DND-41 (cell line): ENCODE results near the gene PTGFRN.

ENCODE experiments used
- EZH2 ChIP-seq: IDR thresholded peaks from 3 replicates; pipeline ENCODE4 v1.6.1; 2012; ENCODE audit warnings: borderline replicate concordance, low read depth, mild to moderate bottlenecking, moderate library complexity, low read length, inconsistent platforms; ENCODE audit not compliant: severe bottlenecking
- TF ChIP-seq, protein P1 (sequence below): IDR thresholded peaks from 2 replicates; pipeline ENCODE4 v1.5.1; 2012; ENCODE audit warnings: borderline replicate concordance, low read length, moderate library complexity, mild to moderate bottlenecking; ENCODE audit not compliant: poor library complexity, severe bottlenecking; ENCODE audit errors: extremely low read depth

DNA sequence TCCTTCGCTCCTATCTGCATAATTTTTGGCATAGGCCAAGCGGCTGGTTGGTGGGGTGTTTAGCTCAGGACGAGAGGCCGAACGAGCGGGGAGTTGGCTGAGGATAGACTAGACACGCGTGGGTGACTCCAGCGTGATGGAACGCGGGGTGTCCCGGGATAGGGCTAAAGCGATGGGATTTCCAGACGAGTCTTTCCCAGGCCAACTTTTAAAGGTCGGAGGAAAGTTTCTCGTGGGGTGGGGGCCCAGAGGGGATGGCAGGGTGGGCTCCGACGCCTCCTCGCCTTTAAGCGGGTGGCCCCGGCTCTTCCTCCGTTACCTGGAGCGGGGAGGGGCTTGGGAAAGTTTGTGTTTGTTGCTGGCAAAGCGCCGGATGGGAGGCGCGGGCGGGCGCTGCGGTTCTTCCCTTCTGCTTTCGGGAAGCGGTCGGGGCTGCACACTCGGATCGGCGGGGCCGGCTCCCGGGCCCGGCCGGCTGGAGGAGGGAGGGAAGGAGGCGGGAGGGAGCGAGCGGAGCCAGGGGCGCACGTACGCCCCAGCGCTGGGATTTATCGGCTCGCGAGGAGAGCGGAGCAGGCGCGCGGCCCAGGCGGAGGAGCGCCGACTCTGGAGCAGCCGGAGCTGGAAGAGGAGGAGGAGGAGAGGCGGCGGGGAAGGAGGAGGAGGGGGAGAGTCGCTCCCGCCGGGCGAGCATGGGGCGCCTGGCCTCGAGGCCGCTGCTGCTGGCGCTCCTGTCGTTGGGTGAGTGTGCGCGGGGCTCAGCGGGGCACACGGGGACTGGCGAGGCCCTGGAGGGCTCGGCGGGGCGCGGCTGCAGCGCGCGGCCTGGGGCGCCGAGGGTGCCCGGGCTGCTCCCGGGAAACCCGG is at the start of gene PTGFRN:
- TF ChIP-seq, protein P1, sequence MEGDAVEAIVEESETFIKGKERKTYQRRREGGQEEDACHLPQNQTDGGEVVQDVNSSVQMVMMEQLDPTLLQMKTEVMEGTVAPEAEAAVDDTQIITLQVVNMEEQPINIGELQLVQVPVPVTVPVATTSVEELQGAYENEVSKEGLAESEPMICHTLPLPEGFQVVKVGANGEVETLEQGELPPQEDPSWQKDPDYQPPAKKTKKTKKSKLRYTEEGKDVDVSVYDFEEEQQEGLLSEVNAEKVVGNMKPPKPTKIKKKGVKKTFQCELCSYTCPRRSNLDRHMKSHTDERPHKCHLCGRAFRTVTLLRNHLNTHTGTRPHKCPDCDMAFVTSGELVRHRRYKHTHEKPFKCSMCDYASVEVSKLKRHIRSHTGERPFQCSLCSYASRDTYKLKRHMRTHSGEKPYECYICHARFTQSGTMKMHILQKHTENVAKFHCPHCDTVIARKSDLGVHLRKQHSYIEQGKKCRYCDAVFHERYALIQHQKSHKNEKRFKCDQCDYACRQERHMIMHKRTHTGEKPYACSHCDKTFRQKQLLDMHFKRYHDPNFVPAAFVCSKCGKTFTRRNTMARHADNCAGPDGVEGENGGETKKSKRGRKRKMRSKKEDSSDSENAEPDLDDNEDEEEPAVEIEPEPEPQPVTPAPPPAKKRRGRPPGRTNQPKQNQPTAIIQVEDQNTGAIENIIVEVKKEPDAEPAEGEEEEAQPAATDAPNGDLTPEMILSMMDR: no peak
- TF ChIP-seq EZH2: no peak
